Measurements from ENCODE around the gene THADA. TPM values are rescaled to one million over a fixed set of nuclear protein-coding genes. Genes with fewer than 3 reads are reported as not detected.

Gene THADA
- total and polyA plus RNA-seq, 7 experiments from 2014 or later, result 11.7 to 43.0 (median 39.6) TPM

- Histone ChIP-seq H3K4me1 (ENCODE audit: control insufficient read depth in 2 of 2, insufficient read depth in 2 of 2, low read length in 2 of 2) (no peaks in the 10 kb centered on the region), H3K4me3 (ENCODE audit: low read length) (no peak overlapping the region), H3K36me3 (ENCODE audit: control insufficient read depth in 2 of 3, insufficient read depth in 3 of 3, low read length in 3 of 3) (peaks cover 0 to 5% (median 0%) of the 10 kb centered on the region in 3 experiments), H3K9me3 (ENCODE audit: control insufficient read depth in 2 of 3, low read length in 3 of 3) (no peaks in the 10 kb centered on the region), H3K27ac (ENCODE audit: low read depth, low read length) (no peak overlapping the region), H3K27me3 (ENCODE audit: control insufficient read depth in 2 of 2, insufficient read depth in 2 of 2, low read length in 2 of 2) (no peaks in the 10 kb centered on the region)
- ATAC-seq (no peak), DNase-seq (no peak)
- peak overlapping the region in 1 of 9 donors; percentile 28 for H3K27ac Mint-ChIP-seq
- no peaks in the 10 kb centered on the region for H3K9me3 Mint-ChIP-seq
- H3K36me3 Mint-ChIP-seq, result peaks cover 9 to 48% (median 25%) of the 10 kb centered on the region in 5 donors
- no peaks in the 10 kb centered on the region for H3K27me3 Mint-ChIP-seq
- CTCF ChIA-PET, result interaction anchor here (0.6 kb wide), 1 partner anchor 41 kb away, joined by 3 read pairs; no protein-coding TSS in a partner anchor
- no peak overlapping the region for H3K4me3 Mint-ChIP-seq
- POLR2A ChIA-PET, result no interaction called here
- peaks cover 0 to 10% (median 3%) of the 10 kb centered on the region in 7 donors for H3K4me1 Mint-ChIP-seq
- intact Hi-C loops (cut with micrococcal nuclease), result no loop called here
Observed at GRCh38 chr2:43443282-43443681, 152.6 kb downstream of the THADA start.

- Histone ChIP-seq H3K27ac (ENCODE audit: low read depth, low read length) (no peak overlapping the region), H3K36me3 (ENCODE audit: control insufficient read depth in 2 of 3, insufficient read depth in 3 of 3, low read length in 3 of 3) (peaks cover 0 to 10% (median 0%) of the 10 kb centered on the region in 3 experiments), H3K9me3 (ENCODE audit: control insufficient read depth in 2 of 3, low read length in 3 of 3) (no peaks in the 10 kb centered on the region), H3K4me1 (ENCODE audit: control insufficient read depth in 2 of 2, insufficient read depth in 2 of 2, low read length in 2 of 2) (no peaks in the 10 kb centered on the region), H3K27me3 (ENCODE audit: control insufficient read depth in 2 of 2, insufficient read depth in 2 of 2, low read length in 2 of 2) (no peaks in the 10 kb centered on the region), H3K4me3 (ENCODE audit: low read length) (no peak overlapping the region)
- ChIA-PET CTCF (no interaction called here), POLR2A (no interaction called here)
- DNase-seq, result no peak
- intact Hi-C loops (cut with micrococcal nuclease), result no loop called here
- Mint-ChIP-seq H3K9me3 (no peaks in the 10 kb centered on the region), H3K27me3 (no peaks in the 10 kb centered on the region), H3K4me1 (peaks cover 0 to 10% (median 3%) of the 10 kb centered on the region in 7 donors), H3K4me3 (no peak overlapping the region), H3K27ac (no peak overlapping the region), H3K36me3 (peaks cover 13 to 49% (median 18%) of the 10 kb centered on the region in 5 donors)
- ATAC-seq, result no peak
Observed at GRCh38 chr2:43441195-43441594, 154.6 kb downstream of the THADA start.

- Histone ChIP-seq H3K9me3 (ENCODE audit: control insufficient read depth in 2 of 3, low read length in 3 of 3) (no peaks in the 10 kb centered on the region), H3K27ac (ENCODE audit: low read depth, low read length) (no peak overlapping the region), H3K4me3 (ENCODE audit: low read length) (no peak overlapping the region), H3K4me1 (ENCODE audit: control insufficient read depth in 2 of 2, insufficient read depth in 2 of 2, low read length in 2 of 2) (no peaks in the 10 kb centered on the region), H3K36me3 (ENCODE audit: control insufficient read depth in 2 of 3, insufficient read depth in 3 of 3, low read length in 3 of 3) (peaks cover 0 to 19% (median 0%) of the 10 kb centered on the region in 3 experiments), H3K27me3 (ENCODE audit: control insufficient read depth in 2 of 2, insufficient read depth in 2 of 2, low read length in 2 of 2) (no peaks in the 10 kb centered on the region)
- intact Hi-C loops (cut with micrococcal nuclease), result no loop called here
- CTCF ChIA-PET, result no interaction called here
- ATAC-seq (peak; percentile 40), DNase-seq (no peak)
- POLR2A ChIA-PET, result no interaction called here
- no peaks in the 10 kb centered on the region for H3K27me3 Mint-ChIP-seq
- H3K27ac Mint-ChIP-seq, result peak overlapping the region in 1 of 9 donors; percentile 42
- peaks cover 10 to 35% (median 17%) of the 10 kb centered on the region in 5 donors for H3K36me3 Mint-ChIP-seq
- no peak overlapping the region for H3K4me3 Mint-ChIP-seq
- peaks cover 0 to 10% (median 2%) of the 10 kb centered on the region in 7 donors for H3K4me1 Mint-ChIP-seq
- H3K9me3 Mint-ChIP-seq, result no peaks in the 10 kb centered on the region
Observed at GRCh38 chr2:43438858-43439655, 156.8 kb downstream of the THADA start.

GRCh38 chr2:43438342-43438741 lies 157.5 kb downstream of the THADA start:
- CTCF ChIA-PET, result no interaction called here
- no peak overlapping the region for H3K27ac Mint-ChIP-seq
- H3K4me1 Mint-ChIP-seq, result peaks cover 0 to 11% (median 1%) of the 10 kb centered on the region in 7 donors

GRCh38 chr2:43437363-43437762 lies 158.5 kb downstream of the THADA start:
- POLR2A ChIA-PET, result no interaction called here
- no peak for ATAC-seq
- H3K27ac Mint-ChIP-seq, result peak overlapping the region in 1 of 9 donors; percentile 59

More at GRCh38 chr2:43438342-43438741, 157.5 kb downstream of the THADA start:
- H3K9me3 Mint-ChIP-seq, result no peaks in the 10 kb centered on the region
- no peak overlapping the region for H3K4me3 ChIP-seq (ENCODE audit: low read length)
- H3K36me3 ChIP-seq (ENCODE audit: control insufficient read depth in 2 of 3, insufficient read depth in 3 of 3, low read length in 3 of 3), result peaks cover 0 to 19% (median 0%) of the 10 kb centered on the region in 3 experiments
- ATAC-seq, result no peak
- no peaks in the 10 kb centered on the region for H3K27me3 ChIP-seq (ENCODE audit: control insufficient read depth in 2 of 2, insufficient read depth in 2 of 2, low read length in 2 of 2)
- intact Hi-C loops (cut with micrococcal nuclease), result no loop called here
- no peaks in the 10 kb centered on the region for H3K9me3 ChIP-seq (ENCODE audit: control insufficient read depth in 2 of 3, low read length in 3 of 3)
- POLR2A ChIA-PET, result no interaction called here
- H3K27ac ChIP-seq (ENCODE audit: low read depth, low read length), result no peak overlapping the region
- peaks cover 10 to 38% (median 20%) of the 10 kb centered on the region in 5 donors for H3K36me3 Mint-ChIP-seq
- DNase-seq, result no peak
- no peaks in the 10 kb centered on the region for H3K4me1 ChIP-seq (ENCODE audit: control insufficient read depth in 2 of 2, insufficient read depth in 2 of 2, low read length in 2 of 2)
- no peak overlapping the region for H3K4me3 Mint-ChIP-seq
- H3K27me3 Mint-ChIP-seq, result no peaks in the 10 kb centered on the region

GRCh38 chr2:43436431-43436830 lies 159.4 kb downstream of the THADA start:
- no peak for DNase-seq
- ATAC-seq, result no peak
- Mint-ChIP-seq H3K27me3 (no peaks in the 10 kb centered on the region), H3K4me1 (peaks cover 0 to 6% (median 0%) of the 10 kb centered on the region in 7 donors), H3K36me3 (peaks cover 6 to 36% (median 28%) of the 10 kb centered on the region in 5 donors), H3K9me3 (no peaks in the 10 kb centered on the region), H3K4me3 (no peak overlapping the region), H3K27ac (no peak overlapping the region)
- Histone ChIP-seq H3K36me3 (ENCODE audit: control insufficient read depth in 2 of 3, insufficient read depth in 3 of 3, low read length in 3 of 3) (peaks cover 0 to 19% (median 0%) of the 10 kb centered on the region in 3 experiments), H3K4me3 (ENCODE audit: low read length) (no peak overlapping the region), H3K27ac (ENCODE audit: low read depth, low read length) (no peak overlapping the region), H3K9me3 (ENCODE audit: control insufficient read depth in 2 of 3, low read length in 3 of 3) (no peaks in the 10 kb centered on the region), H3K4me1 (ENCODE audit: control insufficient read depth in 2 of 2, insufficient read depth in 2 of 2, low read length in 2 of 2) (no peaks in the 10 kb centered on the region), H3K27me3 (ENCODE audit: control insufficient read depth in 2 of 2, insufficient read depth in 2 of 2, low read length in 2 of 2) (no peaks in the 10 kb centered on the region)
- POLR2A ChIA-PET, result no interaction called here
- CTCF ChIA-PET, result no interaction called here
- intact Hi-C loops (cut with micrococcal nuclease), result no loop called here

More at GRCh38 chr2:43437363-43437762, 158.5 kb downstream of the THADA start:
- no peak for DNase-seq
- H3K36me3 ChIP-seq (ENCODE audit: control insufficient read depth in 2 of 3, insufficient read depth in 3 of 3, low read length in 3 of 3), result peaks cover 0 to 19% (median 0%) of the 10 kb centered on the region in 3 experiments
- Mint-ChIP-seq H3K4me3 (no peak overlapping the region), H3K36me3 (peaks cover 10 to 45% (median 28%) of the 10 kb centered on the region in 5 donors), H3K4me1 (peaks cover 0 to 11% (median 1%) of the 10 kb centered on the region in 7 donors), H3K27me3 (no peaks in the 10 kb centered on the region), H3K9me3 (no peaks in the 10 kb centered on the region)
- CTCF ChIA-PET, result no interaction called here
- intact Hi-C loops (cut with micrococcal nuclease), result no loop called here
- no peaks in the 10 kb centered on the region for H3K4me1 ChIP-seq (ENCODE audit: control insufficient read depth in 2 of 2, insufficient read depth in 2 of 2, low read length in 2 of 2)
- no peak overlapping the region for H3K4me3 ChIP-seq (ENCODE audit: low read length)
- no peak overlapping the region for H3K27ac ChIP-seq (ENCODE audit: low read depth, low read length)
- no peaks in the 10 kb centered on the region for H3K9me3 ChIP-seq (ENCODE audit: control insufficient read depth in 2 of 3, low read length in 3 of 3)
- H3K27me3 ChIP-seq (ENCODE audit: control insufficient read depth in 2 of 2, insufficient read depth in 2 of 2, low read length in 2 of 2), result no peaks in the 10 kb centered on the region
